Endothelial cell of umbilical vein (primary cell): ENCODE measurements around the gene TRIM10.

Source experiments
- CTCF ChIP-seq, 2 donors: IDR thresholded peaks; 1 replicate in 1 of 2; 2 replicates in 1 of 2; pipeline ENCODE4 v1.5.1; 2011; ENCODE audit warnings: low read length in 2 of 2, mild to moderate bottlenecking in 2 of 2, moderate library complexity in 2 of 2, control low read depth in 1 of 2, inconsistent platforms in 1 of 2, low read depth in 1 of 2; ENCODE audit not compliant: insufficient read depth in 1 of 2; ENCODE audit errors: extremely low read depth in 1 of 2
- EZH2 ChIP-seq: IDR thresholded peaks from 2 replicates; pipeline ENCODE4 v1.6.1; 2012; ENCODE audit warnings: borderline replicate concordance, low read depth, mild to moderate bottlenecking, moderate library complexity, low read length, inconsistent platforms; ENCODE audit not compliant: severe bottlenecking
- FOS ChIP-seq: IDR thresholded peaks from 2 replicates; pipeline ENCODE4 v1.6.1; 2011; ENCODE audit warnings: mild to moderate bottlenecking, low read length, moderate library complexity, borderline replicate concordance; ENCODE audit not compliant: insufficient read depth
- JUN ChIP-seq: IDR thresholded peaks from 2 replicates; pipeline ENCODE4 v1.6.1; 2011; ENCODE audit warnings: borderline replicate concordance, low read depth; ENCODE audit not compliant: insufficient read length, insufficient read depth
- MYC ChIP-seq: IDR thresholded peaks from one replicate; pipeline ENCODE4 v1.6.1; 2011; ENCODE audit warnings: mild to moderate bottlenecking, low read depth, low read length
- POLR2A ChIP-seq: IDR thresholded peaks from 2 replicates; pipeline ENCODE4 v1.6.1; 2012; ENCODE audit warnings: low read depth, mild to moderate bottlenecking, control low read depth, low read length
- POLR2AphosphoS5 ChIP-seq: IDR thresholded peaks from 2 replicates; pipeline ENCODE4 v1.6.1; 2012; ENCODE audit warnings: low read depth, mild to moderate bottlenecking, control low read depth, low read length, moderate library complexity; ENCODE audit not compliant: insufficient read depth

GRCh38 chr6:30127238-30128093 lies 33.5 kb downstream of the TRIM10 start:
- no peak for TF ChIP-seq CTCF (IDR thresholded peaks at IDR 0.05; ENCODE audit: extremely low read depth in 1 of 2, insufficient read depth in 1 of 2, low read depth in 1 of 2, low read length in 2 of 2)
- no peak for TF ChIP-seq MYC
- TF ChIP-seq JUN: no peak
- peak; percentile 38 for TF ChIP-seq EZH2
- TF ChIP-seq POLR2A: no peak
- TF ChIP-seq POLR2AphosphoS5: no peak
- TF ChIP-seq FOS: no peak
